IPS DF 19.7 (cell line): ENCODE data around the gene TRIM67.
"Not testable (repeated sequence)": the region's sequence is repeated elsewhere in the genome, so short reads cannot be mapped to it uniquely, and the experiment has no call there.

Experiments used
- DNase-seq: peaks from one replicate; pipeline ENCODE4 v3.0.0-alpha.2; 2013; ENCODE audit warnings: low read depth, low spot score

The TRIM67 gene

DNA sequence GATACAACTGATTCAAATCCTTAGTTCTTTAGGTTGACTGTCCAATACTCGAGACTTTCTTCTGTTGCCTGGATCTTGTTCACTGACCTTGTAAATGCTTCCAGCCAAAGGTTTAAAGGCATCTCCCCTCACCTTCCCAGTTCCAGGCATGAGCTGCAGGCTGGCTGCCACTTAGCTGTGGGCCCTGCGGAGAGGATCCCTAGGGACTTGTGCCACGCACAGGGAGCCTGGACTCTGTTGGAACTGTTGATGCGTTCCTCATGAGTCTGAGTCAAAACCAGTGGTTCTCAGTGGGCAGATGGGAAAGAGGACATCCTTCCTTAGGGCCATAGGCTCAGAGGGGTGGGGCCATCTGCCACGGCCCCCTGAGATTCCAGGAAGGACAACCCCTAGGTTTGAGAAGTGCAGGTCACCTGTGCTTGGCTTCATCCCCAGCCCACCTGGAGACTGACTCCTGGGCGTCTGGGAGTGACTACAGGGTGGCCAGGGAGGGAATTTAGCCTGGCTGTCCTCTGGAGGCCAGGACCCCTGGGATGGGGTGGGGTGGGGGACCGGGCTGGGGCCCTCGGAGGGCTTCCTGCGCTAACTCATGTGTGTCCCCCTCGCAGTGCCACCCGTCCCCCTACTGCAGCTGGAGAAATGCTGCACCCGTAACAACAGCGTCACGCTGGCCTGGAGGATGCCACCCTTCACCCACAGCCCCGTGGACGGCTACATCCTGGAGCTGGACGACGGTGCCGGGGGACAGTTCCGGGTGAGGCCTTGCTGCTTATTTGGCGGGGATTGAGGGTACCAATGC, 41.6 kb downstream of the TRIM67 start:
- no peak for DNase-seq

DNA sequence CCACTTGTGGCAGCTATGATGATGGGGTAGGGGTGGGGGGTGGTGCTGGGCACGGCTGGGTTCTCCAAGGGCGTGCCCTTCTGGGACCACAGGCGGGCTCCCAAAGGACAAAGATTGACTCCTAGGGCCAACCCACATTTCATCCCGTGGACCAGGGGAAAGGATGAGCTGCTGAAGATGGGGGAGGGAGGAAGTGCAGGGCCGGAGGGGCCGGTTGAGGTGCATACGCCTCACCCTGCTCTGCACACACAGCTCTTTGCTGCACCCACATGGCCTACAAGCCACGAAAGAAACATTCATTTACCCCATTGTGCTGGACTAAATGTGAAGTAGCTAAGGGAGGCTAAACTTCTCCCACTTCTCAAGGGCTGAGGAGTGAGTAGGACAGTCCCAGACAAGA, 45.0 kb downstream of the TRIM67 start:
- DNase-seq = no peak

DNA sequence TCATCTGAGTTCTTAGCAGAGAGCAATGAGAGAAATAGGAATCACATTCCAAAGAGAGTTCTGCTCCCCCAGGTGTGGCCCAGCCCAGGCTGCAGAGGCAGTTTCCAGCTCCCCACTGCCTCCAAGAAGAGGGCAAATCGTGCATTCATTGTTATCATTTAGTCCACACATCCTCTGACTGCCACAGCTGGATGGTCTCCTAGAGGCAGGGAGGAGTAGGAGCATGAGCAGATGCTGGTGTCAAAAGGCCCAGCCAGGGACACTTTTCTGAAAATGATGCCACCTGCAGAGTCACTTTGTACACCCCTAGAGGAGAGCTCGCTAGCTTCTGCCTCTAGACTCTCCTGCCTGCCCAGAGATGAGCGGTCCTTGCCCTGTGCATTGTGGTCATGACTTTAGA, 45.6 kb downstream of the TRIM67 start:
- no peak for DNase-seq

DNA sequence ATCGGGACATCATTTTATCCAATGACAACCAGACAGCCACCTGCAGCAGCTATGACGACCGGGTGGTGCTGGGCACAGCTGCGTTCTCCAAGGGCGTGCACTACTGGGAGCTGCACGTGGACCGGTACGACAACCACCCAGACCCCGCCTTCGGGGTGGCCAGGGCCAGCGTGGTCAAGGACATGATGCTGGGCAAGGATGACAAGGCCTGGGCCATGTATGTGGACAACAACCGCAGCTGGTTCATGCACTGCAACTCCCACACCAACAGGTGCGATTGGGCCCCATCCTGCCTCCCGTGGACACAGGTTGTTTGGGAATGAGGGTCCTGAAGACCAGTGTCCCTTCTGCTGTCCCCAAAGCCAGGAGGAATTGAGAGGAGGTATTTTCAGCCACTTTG, 47.1 kb downstream of the TRIM67 start:
- DNase-seq = no peak

DNA sequence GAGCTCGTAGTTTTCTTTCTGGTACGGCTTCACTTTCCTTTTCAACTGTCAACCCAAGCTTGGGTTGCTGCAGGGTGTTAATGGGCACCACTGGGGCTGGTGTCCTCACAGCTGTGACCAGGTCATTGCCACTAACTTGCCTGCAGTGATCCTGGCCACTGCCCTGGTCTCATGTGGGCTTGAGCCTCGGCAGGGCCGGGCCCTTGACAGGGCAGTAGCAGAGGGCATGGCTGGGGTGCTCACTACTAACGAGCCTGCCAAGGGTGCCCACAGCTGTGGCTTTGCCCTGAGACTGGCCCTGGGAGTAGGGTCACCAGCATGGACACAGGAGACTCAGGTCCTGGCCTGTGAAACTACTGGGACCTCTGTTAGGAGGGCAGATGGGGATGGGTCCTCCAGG, 47.7 kb downstream of the TRIM67 start:
- no peak for DNase-seq

DNA sequence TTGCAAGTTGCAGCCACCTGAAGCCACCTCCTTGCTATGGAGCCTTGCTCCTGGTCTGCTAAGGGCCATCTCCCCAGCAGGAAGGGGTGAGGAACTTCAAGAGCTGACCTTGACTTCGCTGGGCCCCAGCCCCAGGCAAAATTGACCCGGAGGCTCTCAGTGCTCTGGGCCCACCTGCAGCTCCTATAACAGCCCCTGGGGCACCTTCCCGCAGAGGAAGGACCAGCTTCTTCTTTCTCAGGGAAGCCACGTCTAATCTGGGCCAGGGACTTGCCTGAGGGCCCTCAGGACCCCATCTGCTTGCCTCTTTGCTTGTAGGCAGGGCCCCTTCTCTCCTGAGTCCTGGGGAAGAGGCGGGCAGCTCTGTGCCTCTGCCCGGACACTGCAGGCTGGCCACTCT, 48.3 kb downstream of the TRIM67 start:
- DNase-seq = no peak

DNA sequence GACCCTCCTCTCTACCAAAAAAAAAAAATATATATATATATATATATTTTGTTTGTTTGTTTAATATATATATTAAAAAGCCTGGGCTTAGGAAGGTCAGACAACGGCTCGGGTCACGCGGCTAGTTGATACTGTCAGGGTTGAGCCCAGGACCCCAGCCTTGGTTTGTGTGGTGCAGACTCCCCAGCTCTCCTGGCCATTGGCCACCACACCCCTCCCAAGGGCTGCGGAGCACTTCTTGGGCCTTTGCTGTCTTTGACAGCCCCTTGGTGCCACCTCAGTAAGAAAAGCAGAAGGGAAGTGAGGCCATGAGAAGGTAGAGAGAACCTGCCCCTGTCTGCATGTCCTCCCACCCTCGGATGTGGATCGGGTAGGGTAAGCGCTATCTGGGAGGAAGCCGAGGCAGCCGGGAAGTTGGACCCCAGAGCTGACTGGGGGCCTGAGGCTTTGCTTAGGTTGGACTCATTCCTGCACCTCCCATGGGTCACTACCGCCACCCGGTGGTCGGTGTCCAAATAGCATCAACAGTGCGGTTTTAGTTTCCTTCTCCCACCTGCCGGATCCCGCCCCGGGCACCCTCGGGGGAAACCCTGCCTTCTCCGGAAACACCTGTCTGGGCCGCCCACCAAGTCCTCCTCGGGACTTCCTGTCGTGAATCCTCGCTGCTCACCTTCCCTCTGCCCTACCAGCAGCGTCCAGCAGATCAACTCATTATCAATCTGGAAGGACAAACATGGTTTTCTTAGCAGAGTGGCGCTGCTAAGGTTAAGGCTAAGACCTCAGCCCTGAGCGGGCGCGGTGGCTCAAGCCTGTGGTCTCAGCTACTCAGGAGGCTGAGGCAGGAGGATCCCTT, 49.4 kb downstream of the TRIM67 start:
- peak; percentile 64 for DNase-seq

DNA sequence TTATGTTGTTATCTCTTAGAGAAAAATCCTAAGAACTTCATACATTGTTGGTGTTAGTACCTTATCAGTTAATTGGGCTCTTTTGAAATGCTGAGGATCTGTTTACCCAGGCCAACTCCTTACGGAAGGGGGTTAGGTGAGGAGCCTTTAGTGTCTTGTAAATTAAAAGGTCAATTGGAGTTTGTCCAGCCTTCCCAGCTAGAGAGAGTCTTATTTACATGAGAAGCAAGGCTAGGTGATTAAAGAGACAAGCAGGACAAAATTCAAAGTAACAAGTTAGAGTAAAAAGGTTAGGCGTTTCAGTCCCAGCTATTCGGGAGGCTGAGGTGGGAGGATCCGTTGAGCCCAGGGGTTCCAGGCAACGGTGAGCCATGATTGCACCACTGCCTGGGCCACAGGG, 50.4 kb downstream of the TRIM67 start:
- not testable (repeated sequence) for DNase-seq

DNA sequence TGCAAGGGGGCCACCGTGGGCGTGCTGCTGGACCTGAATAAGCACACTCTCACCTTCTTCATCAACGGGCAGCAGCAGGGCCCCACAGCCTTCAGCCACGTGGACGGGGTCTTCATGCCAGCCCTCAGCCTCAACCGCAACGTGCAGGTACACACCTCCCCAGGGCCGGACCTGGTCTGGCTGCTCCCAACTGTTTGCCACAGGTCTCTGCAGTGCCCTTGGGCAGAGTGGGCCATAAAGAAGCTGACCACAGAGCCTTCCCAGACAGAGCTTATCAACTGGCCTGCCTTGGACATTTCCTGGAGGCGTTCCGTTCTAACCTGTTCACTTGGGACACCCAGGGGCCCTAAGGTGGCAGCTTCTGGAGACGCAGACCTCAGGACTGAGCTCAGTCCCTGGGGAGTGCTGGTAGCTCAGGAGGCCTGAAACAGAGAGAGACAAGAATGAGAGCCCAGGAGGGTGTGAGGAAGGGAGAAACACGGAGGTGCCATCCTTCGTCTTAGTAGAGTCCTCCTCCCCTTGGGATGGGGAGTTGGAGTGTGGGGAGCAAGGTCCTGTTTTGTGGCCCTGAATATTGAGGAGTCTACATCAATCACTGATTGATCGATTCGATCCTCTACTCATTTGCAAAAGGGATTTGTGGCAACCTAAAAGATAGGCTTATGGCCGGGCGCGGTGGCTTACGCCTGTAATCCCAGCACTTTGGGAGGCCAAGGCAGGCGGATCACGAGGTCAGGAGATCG, 52.1 kb downstream of the TRIM67 start:
- no peak for DNase-seq

DNA sequence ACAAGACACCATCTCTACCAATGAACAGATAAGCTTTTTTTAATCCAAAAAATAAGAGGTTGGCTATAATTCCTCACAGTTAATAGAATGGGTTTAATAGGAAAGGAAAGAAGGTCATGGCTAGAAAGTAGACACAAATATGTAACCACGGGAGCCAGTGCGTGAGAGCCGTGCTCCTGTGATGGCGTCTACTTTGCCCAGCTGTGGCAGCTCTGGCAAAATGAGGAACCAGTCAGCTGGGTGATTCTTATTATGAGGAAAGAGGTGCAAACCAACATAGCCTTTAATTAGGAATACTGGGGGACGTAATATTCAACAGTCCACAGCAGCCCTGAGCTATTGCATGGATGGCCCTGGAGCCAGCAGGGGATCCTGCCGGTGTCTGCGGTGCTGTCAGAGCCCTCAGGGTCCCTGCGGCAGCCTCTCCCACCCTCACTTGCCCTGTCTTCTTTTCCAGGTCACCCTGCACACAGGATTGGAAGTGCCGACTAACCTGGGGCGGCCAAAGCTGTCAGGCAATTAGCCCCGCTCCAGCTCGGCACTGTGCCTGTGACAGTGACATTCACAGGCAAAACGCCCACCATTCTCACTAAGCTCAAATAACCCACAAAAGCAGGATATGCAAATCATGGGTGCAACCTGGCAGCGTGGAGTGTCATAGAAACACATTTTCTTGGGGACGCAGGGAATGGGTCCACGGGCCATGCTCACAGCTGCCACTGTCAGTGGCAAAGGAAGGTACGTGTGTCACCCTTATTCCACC, 53.2 kb downstream of the TRIM67 start:
- DNase-seq = no peak

DNA sequence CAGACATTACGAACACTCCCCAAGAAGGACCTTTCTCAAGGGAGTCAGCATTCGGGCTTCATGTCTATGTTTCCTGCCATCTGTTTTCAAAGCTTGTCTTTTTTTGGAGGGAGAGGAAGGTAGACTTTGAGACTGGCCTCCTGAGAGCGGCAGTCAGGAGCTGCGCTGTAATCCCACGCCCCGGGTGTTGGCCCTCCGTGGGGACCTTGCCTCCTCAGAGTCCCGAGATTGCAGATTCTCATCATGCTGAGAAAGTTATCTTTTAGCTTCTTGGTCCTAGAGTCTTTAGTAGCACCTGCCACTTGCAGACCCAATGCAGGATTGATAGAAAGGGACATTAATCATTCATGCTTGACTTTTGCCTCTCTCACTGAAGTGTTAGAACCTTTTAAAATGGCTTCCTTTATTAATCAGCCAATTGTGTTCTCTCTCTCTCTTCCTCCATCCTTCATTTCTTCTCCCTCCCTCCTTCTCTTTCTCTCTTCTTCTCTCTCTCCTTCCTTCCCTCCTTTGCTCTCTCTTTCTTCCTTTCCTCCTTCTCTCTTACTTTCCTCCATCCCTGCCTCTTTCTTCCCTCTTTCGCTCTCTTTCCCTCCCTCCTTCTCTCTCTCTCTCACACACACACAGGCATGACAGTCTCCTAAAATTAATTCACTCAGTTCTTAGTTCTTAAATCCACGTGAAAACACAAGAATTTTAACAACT, 54.0 kb downstream of the TRIM67 start:
- DNase-seq = no peak

DNA sequence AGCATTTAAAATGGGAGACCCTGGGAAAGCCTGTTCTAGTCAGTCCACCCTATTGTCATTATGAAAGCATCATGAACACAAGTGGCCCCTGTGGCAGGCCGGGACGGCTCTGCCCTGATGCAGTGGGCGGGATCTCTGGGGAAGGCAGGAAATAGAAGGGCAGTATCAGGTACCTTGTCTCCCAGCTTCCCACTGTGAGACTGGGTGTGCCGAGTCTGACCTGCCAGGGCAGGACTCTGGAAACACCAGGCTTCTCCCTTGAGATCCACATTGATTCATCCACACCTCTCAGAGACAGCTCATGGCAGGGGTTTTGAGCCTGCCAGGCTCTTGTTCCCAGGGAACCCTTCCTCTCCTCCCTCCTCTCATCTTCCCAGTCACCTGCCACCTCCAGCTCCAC, 54.6 kb downstream of the TRIM67 start:
- DNase-seq = no peak

DNA sequence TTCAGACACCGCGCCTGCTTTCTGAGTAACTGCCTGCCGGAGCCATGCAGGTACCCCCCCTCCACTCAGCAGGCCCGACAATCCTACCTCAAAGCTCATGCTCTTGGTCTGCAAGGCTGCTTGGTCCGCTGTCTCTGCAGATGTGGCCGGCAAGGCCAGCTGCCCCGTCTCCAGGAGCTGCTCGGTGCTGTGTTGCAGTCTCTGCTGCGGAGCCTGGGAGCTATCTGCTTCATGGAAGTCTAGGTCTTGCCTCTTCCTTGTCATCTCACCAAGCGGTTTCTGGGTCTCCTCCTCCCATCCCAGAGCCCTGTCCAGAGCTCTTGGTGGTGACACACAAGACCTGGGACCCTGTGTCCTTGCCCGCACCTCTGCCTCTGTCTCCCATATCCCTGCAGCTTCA, 55.2 kb downstream of the TRIM67 start:
- no peak for DNase-seq

DNA sequence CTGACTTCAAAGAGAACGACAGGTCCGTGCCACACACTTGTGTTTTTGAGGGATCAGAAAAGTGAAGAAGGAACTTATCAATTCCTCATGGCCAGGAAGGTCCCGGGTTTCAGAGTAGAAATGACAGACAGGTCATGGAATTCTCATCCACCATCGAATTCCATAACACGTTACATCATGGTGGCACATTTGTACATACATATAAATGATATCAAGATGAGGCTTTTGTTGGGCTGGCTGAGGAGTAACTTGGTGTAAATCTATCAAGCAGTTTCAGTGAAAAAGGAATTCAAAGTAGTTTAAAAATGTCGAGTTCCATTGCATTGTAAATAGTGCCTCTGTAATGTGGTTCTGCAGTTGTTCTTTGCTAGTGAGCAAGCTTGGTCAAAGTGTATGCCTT, 56.2 kb downstream of the TRIM67 start:
- no peak for DNase-seq

DNA sequence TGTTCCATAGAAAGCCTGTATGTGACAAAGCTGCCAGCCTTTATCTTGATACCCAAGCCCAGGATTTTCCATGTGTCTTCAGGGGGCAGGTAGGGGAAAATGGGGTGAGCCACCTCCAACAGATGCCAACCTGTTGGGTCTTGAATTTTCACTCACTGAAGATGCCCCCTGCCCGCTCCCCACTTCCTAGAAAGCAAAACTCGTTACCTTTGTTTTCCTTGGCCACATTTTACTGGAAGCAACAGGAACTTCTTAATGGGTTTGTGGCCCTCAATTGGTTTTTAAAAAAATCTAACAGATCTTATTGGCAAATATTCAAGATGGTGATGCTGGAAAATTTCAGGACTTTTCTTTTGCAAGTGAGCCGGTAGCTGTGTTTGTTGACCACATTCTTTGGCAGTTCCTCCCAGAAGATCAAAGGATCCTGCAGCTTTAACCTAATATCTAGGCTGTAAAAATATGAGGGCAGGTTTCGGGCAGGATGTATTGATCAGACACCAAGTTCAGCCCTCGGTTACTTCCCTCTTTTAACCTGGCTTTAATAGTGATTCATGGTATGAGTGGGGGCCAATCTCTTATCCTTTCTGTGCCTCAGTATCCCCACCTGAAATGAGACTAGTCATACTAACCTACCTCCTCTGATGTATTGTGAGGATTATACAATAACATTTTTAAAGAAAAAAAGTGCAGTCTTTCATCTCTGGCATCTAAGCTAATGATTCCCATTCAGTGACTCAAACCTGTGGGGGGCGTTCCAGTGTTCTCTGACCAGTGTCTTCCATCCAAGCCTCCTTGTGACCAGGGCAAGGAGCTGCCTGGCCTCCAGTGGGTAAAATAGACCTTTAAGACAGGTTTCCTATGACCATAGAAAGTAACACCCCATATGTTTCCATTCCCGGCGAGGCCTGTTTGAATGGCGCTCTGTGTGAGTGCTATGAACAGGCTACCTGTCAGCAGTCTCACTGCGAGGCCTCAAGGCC, 57.9 kb downstream of the TRIM67 start:
- DNase-seq = no peak

DNA sequence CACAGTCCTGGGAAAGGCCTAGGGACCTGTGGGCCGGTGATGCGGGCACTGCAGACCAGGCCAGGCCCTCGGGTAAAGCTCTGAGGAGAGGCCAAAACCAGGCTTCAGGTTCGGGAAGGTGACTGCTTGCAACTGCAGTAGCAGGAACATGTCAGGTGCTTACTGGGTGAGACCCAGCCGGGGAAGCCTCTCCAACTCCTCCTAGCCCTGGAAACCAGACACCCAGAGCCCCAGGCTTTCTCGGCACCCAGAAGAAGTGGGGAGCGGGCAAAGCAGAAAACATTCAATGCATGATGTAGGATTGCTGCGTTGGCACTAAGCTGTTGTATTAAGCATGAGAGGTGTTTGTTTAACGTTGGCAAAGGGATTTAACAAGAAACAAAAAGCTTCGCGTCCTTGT, 58.9 kb downstream of the TRIM67 start:
- no peak for DNase-seq

DNA sequence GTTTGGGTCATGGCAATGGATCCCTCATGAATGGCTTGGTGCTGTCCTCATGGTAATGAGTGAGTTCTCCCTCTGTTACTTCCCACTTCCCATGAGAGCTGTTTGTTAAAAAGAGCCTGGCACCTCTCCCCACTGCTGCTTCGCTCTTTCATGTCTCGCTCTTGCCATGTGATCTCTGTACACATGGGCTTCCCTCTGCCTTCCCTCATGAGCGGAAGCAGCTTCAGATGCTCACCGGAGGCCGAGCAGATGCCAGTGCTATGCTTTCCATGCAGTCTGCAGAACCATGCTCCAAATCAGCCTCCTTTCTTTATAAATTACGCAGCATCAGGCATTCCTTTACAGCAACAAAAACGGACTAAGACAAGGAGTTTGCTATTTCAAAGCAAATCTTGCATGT, 64.3 kb downstream of the TRIM67 start:
- DNase-seq = no peak

DNA sequence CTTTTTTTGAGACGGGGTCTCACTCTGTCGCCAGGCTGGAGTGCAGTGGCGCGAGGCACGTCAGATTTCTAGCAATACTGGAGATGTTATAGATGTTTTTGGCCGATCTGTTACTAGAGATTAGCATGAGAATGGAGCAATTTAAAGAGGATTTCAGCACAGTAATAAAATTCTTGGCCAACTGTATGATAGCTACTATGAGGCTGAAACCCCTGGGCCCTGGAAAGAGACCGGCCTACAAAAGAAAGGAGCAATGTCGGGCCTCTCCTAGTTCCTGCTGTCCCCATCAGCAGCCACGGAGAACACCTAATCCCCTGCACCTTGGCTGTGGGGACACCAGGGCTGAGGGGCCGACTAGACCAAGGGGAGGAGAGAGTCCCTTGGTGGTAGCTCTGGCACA, 69.7 kb downstream of the TRIM67 start:
- DNase-seq = no peak

DNA sequence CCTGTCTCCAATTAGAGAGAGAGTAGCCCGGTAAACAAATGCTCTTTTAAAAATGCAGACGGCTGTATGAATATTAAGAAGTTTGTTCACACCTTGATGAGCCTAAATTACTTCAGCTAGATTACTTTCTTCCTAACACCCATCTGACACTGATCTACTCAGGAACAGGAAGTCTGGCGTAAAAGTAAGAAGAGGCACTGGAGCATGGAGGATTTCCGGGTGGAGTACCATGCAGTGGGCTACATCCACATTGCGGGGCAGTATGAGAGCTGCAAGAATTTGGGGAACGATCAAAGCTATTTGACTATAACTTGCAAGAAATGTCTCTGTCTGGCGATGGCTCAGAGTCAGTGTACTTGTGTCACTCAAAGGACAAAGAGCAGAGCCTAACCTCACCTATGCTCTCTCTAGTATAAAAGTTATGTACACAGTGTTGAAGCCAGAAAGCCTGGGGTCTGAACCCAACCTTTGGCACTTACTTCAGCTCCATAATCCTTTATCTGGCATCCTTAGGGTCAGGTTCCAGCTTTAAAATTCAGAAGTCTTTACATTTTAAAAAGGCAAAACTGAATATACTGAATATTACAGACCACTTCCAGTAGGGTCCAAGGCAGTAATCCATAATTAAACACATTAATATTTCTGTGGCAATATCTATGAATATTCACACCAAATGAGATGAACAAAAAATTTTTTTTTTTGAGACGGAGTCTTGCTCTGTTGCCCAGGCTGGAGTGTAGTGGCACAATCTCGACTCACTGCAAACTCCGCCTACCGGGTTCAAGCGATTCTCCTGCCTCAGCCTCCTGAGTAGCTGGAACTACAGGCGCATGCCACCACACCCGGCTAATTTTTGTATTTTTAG, 71.2 kb downstream of the TRIM67 start:
- no peak for DNase-seq
